ENCODE measurements around the gene DPP9. TPM values are rescaled to one million over a fixed set of nuclear protein-coding genes. Genes with fewer than 3 reads are reported as not detected.
A peak's percentile ranks its signal among the peaks of the same experiment; 100 is the strongest.

DPP9 gene
- total and polyA plus RNA-seq, 2 of the 4 experiments (the other 2 are of a cell fraction) = 12.4 to 33.0 TPM

- Histone ChIP-seq H3K9me1 (ENCODE audit: insufficient read depth, low read length) (peaks cover 18% of the 10 kb centered on the region), H2BK120ac (ENCODE audit: low read depth, low read length) (peak overlapping the region; percentile 76), H2AFZ (replicated peaks; ENCODE audit: low read length, poor library complexity) (peak overlapping the region; percentile 61), H3K27ac (ENCODE audit: insufficient read depth, low read length) (peak overlapping the region; percentile 67), H3K4me2 (ENCODE audit: low read depth, low read length) (no peak overlapping the region), H3K27me3 (ENCODE audit: control insufficient read depth, insufficient read depth, low read length) (no peaks in the 10 kb centered on the region), H3K4ac (ENCODE audit: low read depth, low read length) (peak overlapping the region; percentile 87), H2AK5ac (ENCODE audit: low read depth, low read length) (peak overlapping the region; percentile 94), H3K9me3 (ENCODE audit: control insufficient read depth, insufficient read depth, low read length) (no peaks in the 10 kb centered on the region), H4K91ac (ENCODE audit: insufficient read depth, low read depth, low read length) (peak overlapping the region; percentile 53), H3K56ac (ENCODE audit: extremely low read depth, insufficient read depth, low read length) (no peak overlapping the region), H3K36me3 (ENCODE audit: control insufficient read depth, insufficient read depth, low read length) (peaks cover 78% of the 10 kb centered on the region), H2BK15ac (ENCODE audit: low read depth, low read length) (peak overlapping the region; percentile 72; the same call in 1 of the 3 replicates), H3K79me1 (ENCODE audit: low read depth in 1 of 2, low read length in 2 of 2) (peaks cover 0 to 28% of the 10 kb centered on the region in 2 experiments; a peak in 3 of 4 replicates), H4K5ac (ENCODE audit: low read depth, low read length) (peak overlapping the region; percentile 14), H3K18ac (ENCODE audit: low read depth, low read length) (peak overlapping the region; percentile 10), H3K23ac (ENCODE audit: low read depth, low read length) (peak overlapping the region; percentile 23), H3K4me1 (ENCODE audit: control insufficient read depth, insufficient read depth, low read length) (peaks cover 14% of the 10 kb centered on the region), H2BK5ac (ENCODE audit: low read depth, low read length, poor library complexity, severe bottlenecking) (peak overlapping the region; percentile 85), H2BK20ac (ENCODE audit: low read depth, low read length) (peak overlapping the region; percentile 50), H4K20me1 (ENCODE audit: insufficient read depth, low read length) (peaks cover 6% of the 10 kb centered on the region; the same call in 1 of the 2 replicates), H2AK9ac (replicated peaks; ENCODE audit: low read depth, low read length, poor library complexity) (peak overlapping the region; percentile 97), H3K4me3 (ENCODE audit: insufficient read depth, low read depth, low read length) (no peak overlapping the region), H3K14ac (replicated peaks; ENCODE audit: low read depth, low read length) (peak overlapping the region; percentile 64), H4K8ac (ENCODE audit: low read depth in 2 of 2, low read length in 2 of 2) (peak overlapping the region; percentile 8 to 86; a peak in 3 of 4 replicates), H3K9ac (ENCODE audit: low read depth, low read length) (no peak overlapping the region)
- ATAC-seq (ENCODE audit: low read depth) = no peak
- dilution Hi-C loops (cut with HindIII; ENCODE audit: low sequenced_read_pairs, unreplicated experiment) (no loop called here), in situ Hi-C loops (cut with MboI; ENCODE audit: low sequenced_read_pairs) (no loop called here), intact Hi-C loops (cut with micrococcal nuclease) (no loop called here)
- no peak for DNase-seq
- POLR2A ChIA-PET (ENCODE audit: unreplicated experiment) = no interaction called here
- CTCF ChIA-PET = interaction anchor here (0.6 kb wide), 1 partner anchor 26 kb away, joined by 3 read pairs; no protein-coding TSS in a partner anchor
- no peak for TF ChIP-seq BHLHE40 (IDR thresholded peaks at IDR 0.05; ENCODE audit: low read depth, low read length)
- TF ChIP-seq SMC3 (IDR thresholded peaks at IDR 0.05; ENCODE audit: low read depth, low read length) = no peak
- no peak for TF ChIP-seq FOS (IDR thresholded peaks at IDR 0.05; ENCODE audit: low read depth, low read length)
- TF ChIP-seq CHD1 (IDR thresholded peaks at IDR 0.05; ENCODE audit: low read depth, low read length) = no peak
- TF ChIP-seq CTCF (conservative IDR thresholded peaks at IDR 0.05; ENCODE audit: low read depth, low read length) = no peak
- TF ChIP-seq POLR2A (IDR thresholded peaks at IDR 0.05; ENCODE audit: low read depth, low read length) = no peak
- TF ChIP-seq MAZ (IDR thresholded peaks at IDR 0.05; ENCODE audit: borderline replicate concordance, low read depth, low read length) = no peak
- no peak for TF ChIP-seq CEBPB (IDR thresholded peaks at IDR 0.05; ENCODE audit: low read depth, low read length)
- TF ChIP-seq MAFK (IDR thresholded peaks at IDR 0.05; ENCODE audit: low read depth, low read length) = no peak
- TF ChIP-seq ELK1 (IDR thresholded peaks at IDR 0.05; ENCODE audit: borderline replicate concordance, low read depth, low read length) = no peak
- no peak for TF ChIP-seq RFX5 (IDR thresholded peaks at IDR 0.05; ENCODE audit: low read depth, low read length)
- TF ChIP-seq RCOR1 (IDR thresholded peaks at IDR 0.05; ENCODE audit: insufficient replicate concordance, low read length) = no peak
- no peak for TF ChIP-seq MXI1 (IDR thresholded peaks at IDR 0.05; ENCODE audit: borderline replicate concordance, low read depth, low read length)
- no peak for TF ChIP-seq RAD21 (IDR thresholded peaks at IDR 0.05; ENCODE audit: low read length)
- TF ChIP-seq USF2 (IDR thresholded peaks at IDR 0.05; ENCODE audit: low read depth, low read length) = no peak
- BruUV-seq (replicated peaks) = no TSS peak
- WGBS, 2 experiments (ENCODE audit: extremely low coverage in 2 of 2, insufficient read length in 1 of 2) = 91% methylated on average over 7 of the region's 14 CpGs; no CpG with 5 or more reads in 1 of the 2 experiments
Observed at GRCh38 chr19:4697304-4697703, 26.3 kb downstream of the DPP9 start.

Data from IMR-90 (cell line).